CD4-positive, alpha-beta T cell treated with Interleukin-12 subunit alpha and Interleukin-12 subunit beta, for 1 hour (primary cell): Measurements from ENCODE around the gene FAM229B.

Source experiments
- DNase-seq: peaks from one replicate; pipeline ENCODE4 v3.0.0-alpha.2; 2020

The FAM229B gene

DNA sequence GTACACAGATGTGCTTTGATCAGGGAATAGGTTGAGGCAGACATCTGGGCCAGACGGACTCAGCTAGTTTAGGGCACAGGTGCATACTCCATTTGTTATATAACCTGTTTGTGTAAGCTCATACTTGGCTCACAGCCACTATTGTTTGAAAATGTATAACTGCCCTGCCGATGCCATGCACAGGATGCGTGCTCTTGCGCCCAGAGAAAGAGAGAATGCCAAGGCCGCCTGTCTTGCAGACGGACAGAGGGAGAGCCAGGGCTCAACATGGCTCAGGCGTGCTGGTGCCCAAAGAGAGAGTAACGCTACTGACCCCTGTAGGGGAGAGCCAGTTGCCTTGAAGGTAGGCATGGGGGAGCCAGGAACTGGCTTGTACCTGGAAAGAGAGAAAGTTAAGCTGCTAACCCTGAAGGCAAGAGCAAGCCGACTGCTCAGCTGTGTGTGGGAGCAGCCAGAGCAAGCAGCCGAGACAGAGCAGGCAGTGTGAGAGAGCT, 57.7 kb downstream of the FAM229B start:
- DNase-seq: no peak

DNA sequence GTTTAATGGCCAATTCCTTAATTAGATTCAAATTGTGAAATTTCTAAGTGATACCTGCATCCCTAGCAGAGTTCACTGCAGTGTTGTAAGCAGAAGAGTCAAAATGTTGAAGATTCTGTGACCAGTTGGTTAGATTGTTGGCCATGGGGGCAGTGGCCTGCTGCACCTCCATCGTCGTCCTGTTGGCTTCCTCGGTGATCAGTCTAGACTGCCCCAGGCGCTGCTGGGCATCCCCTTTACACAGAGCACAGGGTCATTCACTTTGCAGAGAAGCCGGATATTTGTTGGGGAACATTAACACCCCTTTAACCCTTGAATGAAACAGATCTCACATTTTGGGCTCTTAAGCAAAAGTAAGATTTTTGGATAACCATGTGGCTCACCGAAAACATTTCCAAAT, 60.7 kb downstream of the FAM229B start:
- DNase-seq: no peak

DNA sequence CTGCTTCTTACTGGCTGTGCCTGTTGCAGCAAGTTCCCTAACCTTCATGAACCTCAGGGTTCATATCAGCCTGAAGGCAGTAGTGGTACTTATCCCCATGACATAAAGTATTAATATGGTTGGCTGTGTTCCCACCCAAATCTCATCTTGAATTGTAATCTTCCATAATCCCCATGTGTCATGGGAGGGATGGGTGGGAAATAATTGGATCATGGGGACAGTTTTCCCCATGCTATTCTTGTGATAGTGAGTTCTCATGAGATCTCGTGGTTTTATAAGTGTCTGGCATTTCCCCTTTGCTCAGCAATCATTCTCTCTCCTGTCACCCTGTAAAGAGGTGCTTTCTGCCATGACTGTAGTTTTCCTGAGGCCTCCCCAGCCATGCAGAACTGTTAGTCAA, 61.8 kb downstream of the FAM229B start:
- no peak for DNase-seq

DNA sequence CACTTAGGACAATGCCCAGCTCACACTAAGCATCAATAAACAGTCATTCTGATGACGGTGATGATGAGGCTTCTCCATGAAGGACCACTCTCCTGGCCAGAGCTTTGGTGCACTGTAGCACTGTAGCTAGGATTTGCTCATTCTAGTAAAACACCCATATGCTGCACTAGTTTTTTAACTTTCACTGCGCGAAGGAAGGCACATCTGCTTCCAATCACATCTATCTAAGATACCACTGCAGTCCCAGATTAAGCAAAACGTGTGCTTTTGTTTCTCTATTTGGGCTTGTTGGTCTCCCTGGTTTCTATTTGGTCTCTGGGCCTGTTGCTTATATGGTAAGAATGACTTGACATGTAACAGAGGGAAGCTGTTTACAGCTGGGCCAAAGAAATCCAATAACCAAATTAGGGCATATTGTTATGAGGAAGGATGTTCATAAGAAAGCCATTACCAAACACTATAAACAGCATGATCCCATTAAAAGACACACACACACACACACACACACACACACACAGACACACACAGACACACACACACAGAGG, 62.4 kb downstream of the FAM229B start:
- DNase-seq: no peak

DNA sequence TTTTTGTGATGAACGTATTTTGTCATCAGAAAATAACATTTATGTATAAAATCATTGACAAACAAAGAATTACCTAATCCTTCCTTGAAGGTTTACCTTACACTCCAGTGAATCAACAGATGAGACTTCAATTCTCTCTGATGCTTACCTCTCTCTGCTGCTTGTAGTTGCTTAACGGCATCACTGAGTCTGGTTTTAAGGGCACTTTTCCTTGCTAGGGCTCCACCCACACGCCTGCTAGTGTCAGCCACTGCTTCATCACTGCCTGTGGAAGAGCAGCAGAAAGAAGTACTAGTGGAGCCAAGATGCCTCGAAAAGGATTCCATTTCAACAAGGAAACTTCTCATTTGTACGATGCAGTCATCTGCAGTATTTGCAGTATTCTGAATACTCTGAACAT, 63.0 kb downstream of the FAM229B start:
- DNase-seq: no peak
